SU-DHL-6 (cell line): ENCODE results near the gene SDK2.

Experiments
- H2AFZ ChIP-seq: fragments of 200-600 bp; sonication (generic); 2 replicates; pipeline ENCODE4 v1.6.1; 2014; ENCODE audit warnings: low read depth, mild to moderate bottlenecking, moderate library complexity, mixed read lengths, antibody characterized with exemption, low read length; ENCODE audit not compliant: severe bottlenecking
- H3F3A ChIP-seq: fragments of 200-600 bp; shearing (Covaris generic); 2 replicates; pipeline ENCODE4 v1.6.0; 2016; ENCODE audit warnings: antibody characterized with exemption, mild to moderate bottlenecking; ENCODE audit not compliant: insufficient read depth
- H3K27ac ChIP-seq: fragments of 200-600 bp; sonication (generic); 2 replicates; pipeline ENCODE4 v1.5.1; 2016; ENCODE audit warnings: low read depth, mild to moderate bottlenecking, low read length, moderate library complexity, mixed read lengths
- H3K27me3 ChIP-seq: fragments of 200-600 bp; sonication (generic), shearing (Covaris generic); 2 replicates; pipeline ENCODE4 v1.6.0; 2014; ENCODE audit warnings: mild to moderate bottlenecking, low read length
- H3K36me3 ChIP-seq: fragments of 200-600 bp; sonication (generic); 2 replicates; pipeline ENCODE4 v1.6.1; 2014; ENCODE audit warnings: mild to moderate bottlenecking, low read length, mixed read lengths
- H3K4me2 ChIP-seq: fragments of 300-600, 200-600 bp; shearing (Covaris generic), sonication (generic); 2 replicates; pipeline ENCODE4 v1.6.0; 2014; ENCODE audit warnings: low read length, low read depth, mild to moderate bottlenecking; ENCODE audit not compliant: poor library complexity, severe bottlenecking
- H3K4me3 ChIP-seq: fragments of 200-600 bp; sonication (generic); 2 replicates; pipeline ENCODE4 v1.5.1; 2014; ENCODE audit warnings: antibody characterized with exemption, low read length, mild to moderate bottlenecking, mixed read lengths; ENCODE audit not compliant: insufficient read depth, poor library complexity, severe bottlenecking
- H3K79me2 ChIP-seq: fragments of 200-600 bp; sonication (generic); 2 replicates; pipeline ENCODE4 v1.6.1; 2014; ENCODE audit warnings: mild to moderate bottlenecking, low read length, moderate library complexity; ENCODE audit not compliant: insufficient read depth
- H3K9ac ChIP-seq: fragments of 200-600 bp; sonication (generic); 2 replicates; pipeline ENCODE4 v1.7.0; 2014; ENCODE audit warnings: mild to moderate bottlenecking, low read length
- H3K9me2 ChIP-seq: fragments of 200-600 bp; sonication (generic); replicated peaks from 2 replicates; pipeline ENCODE4 v1.6.1; 2014; ENCODE audit warnings: low read length; ENCODE audit not compliant: insufficient read depth
- H3K9me3 ChIP-seq: fragments of 200-600 bp; sonication (generic); 2 replicates; pipeline ENCODE4 v1.6.1; 2014; ENCODE audit warnings: low read length, mixed read lengths; ENCODE audit not compliant: insufficient read depth
- H4K20me1 ChIP-seq: fragments of 200-600 bp; sonication (generic); 2 replicates; pipeline ENCODE4 v1.6.1; 2014; ENCODE audit warnings: low read depth, mild to moderate bottlenecking, antibody characterized with exemption, low read length, moderate library complexity, mixed read lengths
- CTCF ChIP-seq: fragments of 200-600 bp; sonication (generic); IDR thresholded peaks from one replicate; pipeline ENCODE4 v1.5.1; 2017; ENCODE audit warnings: antibody characterized with exemption, mild to moderate bottlenecking, low read length, moderate library complexity; ENCODE audit not compliant: insufficient read depth, poor library complexity, severe bottlenecking
- EZH2phosphoT487 ChIP-seq: fragments of 200-600 bp; sonication (generic), shearing (Covaris generic); conservative IDR thresholded peaks from 2 replicates; pipeline ENCODE4 v1.6.1; 2018; ENCODE audit warnings: mild to moderate bottlenecking, antibody characterized with exemption, low read length, moderate library complexity, mixed read lengths

SDK2 gene

GRCh38 chr17:73533781-73534180 lies 110.5 kb downstream of the SDK2 start:
- H3K27ac ChIP-seq, result no peak overlapping the region
- H3K9me2 ChIP-seq, result no peaks in the 10 kb centered on the region
- no peak overlapping the region for H2AFZ ChIP-seq
- H3F3A ChIP-seq, result no peaks in the 10 kb centered on the region
- H3K36me3 ChIP-seq, result no peaks in the 10 kb centered on the region
- no peak overlapping the region for H3K9ac ChIP-seq
- H3K4me3 ChIP-seq, result no peak overlapping the region
- H3K27me3 ChIP-seq, result no peaks in the 10 kb centered on the region
- H3K9me3 ChIP-seq, result no peaks in the 10 kb centered on the region
- TF ChIP-seq CTCF (no peak), EZH2phosphoT487 (no peak)
- H3K79me2 ChIP-seq, result no peaks in the 10 kb centered on the region
- no peaks in the 10 kb centered on the region for H4K20me1 ChIP-seq
- no peak overlapping the region for H3K4me2 ChIP-seq

- H3K79me2 ChIP-seq, result no peaks in the 10 kb centered on the region
- no peak overlapping the region for H3K4me2 ChIP-seq
- no peak overlapping the region for H3K4me3 ChIP-seq
- no peaks in the 10 kb centered on the region for H3K36me3 ChIP-seq
- no peaks in the 10 kb centered on the region for H3K9me2 ChIP-seq
- TF ChIP-seq EZH2phosphoT487 (no peak), CTCF (no peak)
- no peaks in the 10 kb centered on the region for H3F3A ChIP-seq
- H3K27me3 ChIP-seq, result no peaks in the 10 kb centered on the region
- H4K20me1 ChIP-seq, result no peaks in the 10 kb centered on the region
- no peaks in the 10 kb centered on the region for H3K9me3 ChIP-seq
- H3K27ac ChIP-seq, result no peak overlapping the region
- H3K9ac ChIP-seq, result no peak overlapping the region
- no peak overlapping the region for H2AFZ ChIP-seq
Measured at GRCh38 chr17:73533127-73533526, 111.1 kb downstream of the SDK2 start.

- Histone ChIP-seq H3F3A (no peaks in the 10 kb centered on the region), H3K79me2 (no peaks in the 10 kb centered on the region), H3K27me3 (no peaks in the 10 kb centered on the region), H2AFZ (no peak overlapping the region), H3K36me3 (no peaks in the 10 kb centered on the region), H3K27ac (no peak overlapping the region), H3K9me2 (no peaks in the 10 kb centered on the region), H3K4me3 (no peak overlapping the region), H3K9ac (no peak overlapping the region), H3K9me3 (no peaks in the 10 kb centered on the region), H4K20me1 (no peaks in the 10 kb centered on the region), H3K4me2 (no peak overlapping the region)
- no peak for TF ChIP-seq CTCF
Measured at GRCh38 chr17:73532421-73532901, 111.8 kb downstream of the SDK2 start.

- TF ChIP-seq CTCF, result no peak
- no peak for TF ChIP-seq EZH2phosphoT487
- Histone ChIP-seq H3K27me3 (no peaks in the 10 kb centered on the region), H4K20me1 (no peaks in the 10 kb centered on the region)
Measured at GRCh38 chr17:73531158-73531557, 113.1 kb downstream of the SDK2 start.

More at GRCh38 chr17:73531158-73531557, 113.1 kb downstream of the SDK2 start:
- H3K9me2 ChIP-seq, result no peaks in the 10 kb centered on the region
- no peak overlapping the region for H3K27ac ChIP-seq
- no peaks in the 10 kb centered on the region for H3F3A ChIP-seq
- H2AFZ ChIP-seq, result no peak overlapping the region
- H3K9me3 ChIP-seq, result no peaks in the 10 kb centered on the region
- no peak overlapping the region for H3K4me3 ChIP-seq
- H3K4me2 ChIP-seq, result no peak overlapping the region
- no peaks in the 10 kb centered on the region for H3K36me3 ChIP-seq
- H3K79me2 ChIP-seq, result no peaks in the 10 kb centered on the region
- H3K9ac ChIP-seq, result no peak overlapping the region
